SK-N-MC (cell line): ENCODE results near the gene PDZD2.
A peak's percentile ranks its signal among the peaks of the same experiment; 100 is the strongest.

Source experiments
- DNase-seq: peaks from one replicate; pipeline ENCODE4 v3.0.0-alpha.2; 2011; ENCODE audit warnings: low read depth, low spot score
- H3K27ac ChIP-seq: fragments of 200-600 bp; sonication (generic); 2 replicates; pipeline ENCODE4 v1.5.1; 2016; ENCODE audit warnings: mixed run types
- H3K36me3 ChIP-seq: fragments of 200-600 bp; sonication (generic); 2 replicates; pipeline ENCODE4 v1.6.1; 2017; ENCODE audit warnings: antibody characterized with exemption, low read length, mixed read lengths; ENCODE audit not compliant: insufficient read depth
- H3K4me3 ChIP-seq: fragments of 200-600 bp; sonication (generic); 2 replicates; pipeline ENCODE4 v1.5.1; 2016
- H3K9ac ChIP-seq: fragments of 200-600 bp; sonication (generic); 2 replicates; pipeline ENCODE4 v1.8.0; 2017; ENCODE audit warnings: mixed run types, mixed read lengths; ENCODE audit not compliant: insufficient read length
- H3K9me3 ChIP-seq: fragments of 200-600 bp; sonication (generic); 2 replicates; pipeline ENCODE4 v1.6.1; 2017; ENCODE audit warnings: low read depth, mild to moderate bottlenecking, antibody characterized with exemption, low read length, moderate library complexity, mixed read lengths
- EZH2 ChIP-seq: fragments of 200-600 bp; sonication (generic); IDR thresholded peaks from one replicate; pipeline ENCODE4 v1.6.1; 2017; ENCODE audit warnings: antibody characterized with exemption
- FOXP2 ChIP-seq: optimal IDR thresholded peaks from 2 replicates; pipeline ENCODE3; 2011; ENCODE audit warnings: mild to moderate bottlenecking, moderate library complexity; ENCODE audit not compliant: insufficient read depth; ENCODE audit errors: extremely low read length, control extremely low read depth
- POLR2AphosphoS5 ChIP-seq: IDR thresholded peaks from 2 replicates; pipeline ENCODE4 v1.6.1; 2012; ENCODE audit warnings: mild to moderate bottlenecking, low read depth, low read length, borderline replicate concordance

The PDZD2 gene

DNA sequence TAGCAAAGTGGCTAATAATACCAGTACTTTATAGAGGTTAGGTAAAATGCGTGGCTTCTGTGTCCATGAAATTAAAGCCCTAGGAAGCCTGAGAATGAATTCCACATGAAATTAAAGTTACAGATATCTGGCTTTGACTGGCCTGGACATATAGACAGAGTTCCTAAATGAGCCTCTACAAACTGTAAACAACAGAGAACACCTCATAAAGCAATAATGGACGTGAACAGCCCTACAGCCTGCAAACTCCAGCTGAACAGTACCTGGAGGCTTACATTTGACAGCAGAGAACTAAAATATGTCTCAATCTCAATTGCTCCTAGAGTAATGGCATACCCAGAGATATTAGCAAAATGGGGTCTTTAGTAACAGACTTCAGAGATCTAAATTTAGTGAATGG, 506.4 kb downstream of the PDZD2 start:
- TF ChIP-seq POLR2AphosphoS5 (no peak), EZH2 (no peak), FOXP2 (no peak)
- no peak overlapping the region for H3K9ac ChIP-seq

DNA sequence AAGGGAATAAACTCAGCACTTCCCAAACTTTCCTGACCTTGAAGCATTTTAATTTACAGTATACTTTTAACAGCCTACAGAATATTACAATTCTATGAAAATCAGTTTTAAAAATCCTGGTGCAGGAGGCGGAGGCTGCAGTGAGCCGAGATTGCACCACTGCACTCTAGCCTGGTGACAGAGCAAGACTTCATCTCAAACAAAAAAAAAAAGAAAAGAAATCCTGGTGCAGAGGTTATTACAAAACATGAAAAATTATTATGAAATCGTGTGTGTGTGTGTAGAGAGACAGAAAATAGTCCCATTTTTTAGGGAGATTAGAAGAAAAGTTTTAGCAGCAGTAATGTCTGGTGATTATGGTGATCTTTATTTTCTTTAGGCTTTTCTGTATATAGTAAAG, 508.3 kb downstream of the PDZD2 start:
- Histone ChIP-seq H3K9ac (no peak overlapping the region), H3K4me3 (no peak overlapping the region), H3K27ac (no peak overlapping the region; the same call in 1 of the 2 replicates), H3K9me3 (no peaks in the 10 kb centered on the region), H3K36me3 (peaks cover 11% of the 10 kb centered on the region)
- TF ChIP-seq POLR2AphosphoS5, result no peak
- no peak for TF ChIP-seq EZH2
- TF ChIP-seq FOXP2, result no peak
- DNase-seq, result no peak

More for the DNA sequence above, 506.4 kb downstream of the PDZD2 start:
- Histone ChIP-seq H3K27ac (no peak overlapping the region), H3K4me3 (no peak overlapping the region), H3K9me3 (no peaks in the 10 kb centered on the region), H3K36me3 (peaks cover 11% of the 10 kb centered on the region)
- no peak for DNase-seq

GRCh38 chr5:32147959-32148358, 509.0 kb downstream of the PDZD2 start:
- no peak overlapping the region for H3K9ac ChIP-seq
- no peaks in the 10 kb centered on the region for H3K9me3 ChIP-seq
- peaks cover 11% of the 10 kb centered on the region for H3K36me3 ChIP-seq
- no peak overlapping the region for H3K27ac ChIP-seq
- no peak for DNase-seq
- TF ChIP-seq POLR2AphosphoS5 (no peak), FOXP2 (no peak), EZH2 (no peak)
- H3K4me3 ChIP-seq, result no peak overlapping the region

GRCh38 chr5:32150366-32150765, 511.4 kb downstream of the PDZD2 start:
- no peak for DNase-seq
- no peak overlapping the region for H3K4me3 ChIP-seq
- H3K27ac ChIP-seq, result peak overlapping the region; percentile 60; the same call in 1 of the 2 replicates
- TF ChIP-seq POLR2AphosphoS5 (no peak), FOXP2 (no peak), EZH2 (no peak)
- peaks cover 11% of the 10 kb centered on the region for H3K36me3 ChIP-seq
- H3K9ac ChIP-seq, result no peak overlapping the region
- no peaks in the 10 kb centered on the region for H3K9me3 ChIP-seq

- Histone ChIP-seq H3K27ac (peak overlapping the region; percentile 60; the same call in 1 of the 2 replicates), H3K4me3 (no peak overlapping the region), H3K36me3 (peaks cover 11% of the 10 kb centered on the region), H3K9ac (no peak overlapping the region), H3K9me3 (no peaks in the 10 kb centered on the region)
- TF ChIP-seq EZH2 (no peak), FOXP2 (no peak), POLR2AphosphoS5 (no peak)
- DNase-seq, result no peak
These were observed 512.3 kb downstream of the PDZD2 start for GRCh38 chr5:32151198-32151597.

DNA sequence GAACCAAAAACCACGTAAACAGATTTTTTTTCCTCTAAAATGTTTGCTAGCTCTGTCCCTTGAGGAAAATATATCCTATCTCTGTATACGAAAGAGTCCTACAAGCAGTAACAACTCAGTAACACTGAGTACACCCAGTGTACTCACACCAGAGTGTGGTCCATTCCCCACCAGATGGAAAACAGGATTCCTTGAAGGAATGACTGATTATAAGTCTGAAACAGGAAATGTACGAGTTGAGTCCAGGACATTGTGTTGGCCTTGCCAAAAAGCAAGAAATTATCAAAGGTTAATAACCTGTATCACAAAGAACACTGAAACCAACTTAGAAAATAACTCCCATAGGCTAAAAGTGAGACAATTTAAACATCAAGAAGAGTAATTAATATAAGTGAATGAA, 514.8 kb downstream of the PDZD2 start:
- peaks cover 7% of the 10 kb centered on the region; the same call in 1 of the 2 replicates for H3K36me3 ChIP-seq
- H3K9me3 ChIP-seq, result no peaks in the 10 kb centered on the region
- H3K4me3 ChIP-seq, result no peak overlapping the region; the same call in 1 of the 2 replicates
- DNase-seq, result no peak
- TF ChIP-seq FOXP2, result no peak
- no peak for TF ChIP-seq EZH2
- no peak for TF ChIP-seq POLR2AphosphoS5
- H3K27ac ChIP-seq, result peak overlapping the region; percentile 75
- H3K9ac ChIP-seq, result no peak overlapping the region

DNA sequence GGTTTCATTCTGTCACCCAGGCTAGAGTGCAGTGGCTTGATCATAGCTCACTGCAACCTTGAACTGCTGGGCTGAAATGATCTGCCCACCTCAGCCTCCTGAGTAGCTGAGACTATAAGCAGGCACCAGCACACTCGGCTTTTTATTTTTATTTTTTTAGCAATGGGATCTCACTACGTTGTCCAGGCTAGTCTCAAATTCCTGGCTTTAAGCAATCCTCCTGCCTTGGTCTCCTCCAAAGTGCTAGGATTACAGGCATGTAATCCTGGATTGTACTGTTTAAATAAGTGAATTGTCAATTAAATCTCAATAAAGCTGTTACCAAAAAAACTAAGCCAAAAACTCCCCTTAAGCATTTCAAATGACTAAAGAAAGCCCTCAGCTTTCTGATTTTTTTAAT, 516.3 kb downstream of the PDZD2 start:
- H3K27ac ChIP-seq, result no peak overlapping the region
- no peak overlapping the region for H3K9ac ChIP-seq
- no peaks in the 10 kb centered on the region for H3K9me3 ChIP-seq
- H3K36me3 ChIP-seq, result peaks cover 5% of the 10 kb centered on the region; the same call in 1 of the 2 replicates
- TF ChIP-seq POLR2AphosphoS5 (no peak), EZH2 (no peak), FOXP2 (no peak)
- no peak overlapping the region for H3K4me3 ChIP-seq
- no peak for DNase-seq

DNA sequence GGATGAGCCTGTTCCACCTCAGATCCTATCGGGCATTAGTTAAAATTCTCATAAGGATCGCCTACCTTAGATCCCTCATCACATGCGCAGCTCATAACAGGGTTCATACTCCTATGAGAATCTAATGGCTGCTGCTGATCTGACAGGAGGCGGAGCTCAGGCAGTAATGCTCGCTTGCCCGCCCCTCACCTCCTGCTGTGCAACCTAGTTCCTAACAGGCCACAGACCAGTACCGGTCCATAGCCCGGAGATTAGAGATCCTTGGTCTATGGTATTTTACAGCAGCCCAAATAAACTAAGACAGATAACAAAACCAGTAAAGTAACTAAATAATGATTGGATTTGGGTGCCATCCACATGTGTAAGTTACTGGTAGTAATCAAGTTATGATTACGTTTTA, 517.7 kb downstream of the PDZD2 start:
- H3K4me3 ChIP-seq, result no peak overlapping the region
- H3K9ac ChIP-seq, result no peak overlapping the region
- H3K36me3 ChIP-seq, result peaks cover 8% of the 10 kb centered on the region
- no peak overlapping the region for H3K27ac ChIP-seq
- H3K9me3 ChIP-seq, result no peaks in the 10 kb centered on the region
- TF ChIP-seq POLR2AphosphoS5 (no peak), FOXP2 (no peak), EZH2 (no peak)
- no peak for DNase-seq

DNA sequence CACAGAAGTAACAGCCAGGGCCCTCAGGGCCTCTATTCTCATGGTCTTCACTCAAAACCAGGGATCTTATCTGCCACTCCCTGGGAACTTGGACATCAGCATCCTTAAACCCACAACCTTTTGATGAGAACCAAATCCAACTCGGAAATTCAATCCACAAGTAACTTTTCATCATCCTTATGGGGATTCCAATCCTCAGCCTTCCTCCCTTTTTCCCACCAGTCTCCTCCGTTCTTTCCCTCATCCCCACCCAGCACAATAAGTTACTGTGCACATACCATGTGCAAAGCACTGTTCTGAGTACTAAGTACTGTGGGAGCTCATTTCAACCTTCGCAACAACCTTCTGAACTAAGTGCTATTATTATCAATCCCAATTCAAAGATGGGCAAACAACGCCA, 518.1 kb downstream of the PDZD2 start:
- peaks cover 8% of the 10 kb centered on the region for H3K36me3 ChIP-seq
- no peak overlapping the region for H3K27ac ChIP-seq
- no peak for DNase-seq
- H3K9ac ChIP-seq, result no peak overlapping the region
- H3K4me3 ChIP-seq, result no peak overlapping the region
- TF ChIP-seq POLR2AphosphoS5 (no peak), FOXP2 (no peak), EZH2 (no peak)
- no peaks in the 10 kb centered on the region for H3K9me3 ChIP-seq
